HepG2 (cell line): ENCODE results near the gene TMEM141. TPM values are rescaled to one million over a fixed set of nuclear protein-coding genes. Genes with fewer than 3 reads are reported as not detected.

ENCODE experiments used
- ATF7 ChIP-seq, 2 experiments: fragments of 450-650 bp in 1 of 2; sonication (generic) in 1 of 2; formaldehyde crosslinking in 1 of 2; IDR thresholded peaks; 2 replicates each; pipeline versions ENCODE4 v1.4.0 to v1.6.1; 2016 to 2020; ENCODE audit warnings: antibody characterized with exemption in 1 of 2, mild to moderate bottlenecking in 1 of 2, missing genetic modification reagents in 1 of 2
- E2F1 ChIP-seq: sonication (generic); formaldehyde crosslinking; IDR thresholded peaks from 2 replicates; pipeline ENCODE4 v1.5.0; 2020; ENCODE audit warnings: missing genetic modification reagents
- ELF3 ChIP-seq: IDR thresholded peaks from 2 replicates; pipeline ENCODE4 v1.6.1; 2016; ENCODE audit warnings: missing genetic modification reagents, missing compliant biosample characterization
- GTF3A ChIP-seq: sonication (generic); formaldehyde crosslinking; conservative IDR thresholded peaks from 2 replicates; pipeline ENCODE4 v1.4.0; 2020; ENCODE audit warnings: mild to moderate bottlenecking, missing genetic modification reagents
- KAT7 ChIP-seq: IDR thresholded peaks from 2 replicates; pipeline ENCODE4 v1.6.1; 2018; ENCODE audit warnings: borderline replicate concordance, missing compliant biosample characterization
- MIER3 ChIP-seq: IDR thresholded peaks from 2 replicates; pipeline ENCODE4 v1.6.1; 2016; ENCODE audit warnings: missing compliant biosample characterization, borderline replicate concordance
- ONECUT2 ChIP-seq: sonication (generic); formaldehyde crosslinking; IDR thresholded peaks from 2 replicates; pipeline ENCODE4 v1.4.0; 2020; ENCODE audit warnings: missing genetic modification reagents
- SOX13 ChIP-seq, 3 experiments: fragments of 450-650 bp in 1 of 3; sonication (generic) in 1 of 3; formaldehyde crosslinking in 1 of 3; IDR thresholded peaks in 2 of 3; conservative IDR thresholded peaks in 1 of 3; 2 replicates each; pipeline versions ENCODE4 v1.5.0 to v1.6.1; 2016 to 2020; ENCODE audit warnings: antibody characterized with exemption in 1 of 3, mild to moderate bottlenecking in 1 of 3, missing compliant biosample characterization in 1 of 3, missing genetic modification reagents in 1 of 3, moderate library complexity in 1 of 3
- ZBTB34 ChIP-seq: sonication (generic); formaldehyde crosslinking; IDR thresholded peaks from 2 replicates; pipeline ENCODE4 v1.8.0; 2022; ENCODE audit warnings: mild to moderate bottlenecking, missing genetic modification reagents
- ZHX2 ChIP-seq, 2 experiments: sonication (generic) in 1 of 2; formaldehyde crosslinking in 1 of 2; IDR thresholded peaks; 2 replicates each; pipeline versions ENCODE4 v1.6.1 to v1.9.0; 2014 to 2022; ENCODE audit warnings: antibody characterized with exemption in 1 of 2, borderline replicate concordance in 1 of 2, inconsistent platforms in 1 of 2, low read depth in 1 of 2, missing genetic modification reagents in 1 of 2
- ZSCAN5A ChIP-seq: sonication (generic); formaldehyde crosslinking; IDR thresholded peaks from 2 replicates; pipeline ENCODE4 v1.8.0; 2022; ENCODE audit warnings: mild to moderate bottlenecking, missing genetic modification reagents, borderline replicate concordance
- polyA plus RNA-seq, 8 experiments: library from polyadenylated mRNA; depleted of rRNA in 3 of 8; stranded (reverse) in 7 of 8; unstranded in 1 of 8; fragments of >200 nt; fragmentation: Illumina TruSeq in 4 of 8; extraction: Trizol in 4 of 8; gene quantifications; 2 replicates each; pipeline versions ENCODE4 v1.2.1 to v1.2.3, GENCODE V29; 2011 to 2016; ENCODE audit warnings: low read depth in 4 of 8, missing spikeins in 1 of 8, mixed read lengths in 1 of 8; ENCODE audit not compliant: insufficient read depth in 1 of 8
- total RNA-seq, 5 experiments: library from RNA; depleted of rRNA; stranded (reverse); fragments of >200 nt; fragmentation: Illumina TruSeq; extraction: Trizol; gene quantifications; 2 replicates each; pipeline ENCODE4 v1.2.3, GENCODE V29; 2016; ENCODE audit warnings: low read depth in 1 of 5

TMEM141 gene
- total and polyA plus RNA-seq, 2 of the 13 experiments (the other 11 are each of a cell fraction or from before 2014, with no cell fraction given): 81.0 to 202 TPM

- TF ChIP-seq ZHX2 (IDR thresholded peaks at IDR 0.05; ENCODE audit: low read depth) (0 out of 2 replicates have a peak, but pooled peaks have one; percentile 10), ZHX2 (CRISPR knock-in tag; IDR thresholded peaks at IDR 0.05; ENCODE audit: borderline replicate concordance) (no peak), KAT7 (CRISPR knock-in tag) (no peak), ATF7 (IDR thresholded peaks at IDR 0.05) (no peak), ATF7 (CRISPR knock-in tag; IDR thresholded peaks at IDR 0.05) (no peak), ZSCAN5A (CRISPR knock-in tag) (0 out of 2 replicates have a peak, but pooled peaks have one; percentile 42), E2F1 (CRISPR knock-in tag) (no peak), ONECUT2 (CRISPR knock-in tag) (no peak), SOX13 (IDR thresholded peaks at IDR 0.05) (no peak), SOX13 (CRISPR knock-in tag; conservative IDR thresholded peaks at IDR 0.05 in 1 of 2, IDR thresholded peaks at IDR 0.05 in 1 of 2) (peak in 1 of 2 experiments; percentile 62; a peak in 2 of 4 replicates), GTF3A (no peak), ELF3 (0 out of 2 replicates have a peak, but pooled peaks have one; percentile 46), MIER3 (no peak), ZBTB34 (CRISPR knock-in tag) (0 out of 2 replicates have a peak, but pooled peaks have one; percentile 4)
Measured at GRCh38 chr9:136789523-136789937, 1.6 kb upstream of the TMEM141 start (continued).
